Cardiac fibroblast (primary cell): ENCODE measurements around the gene SCAMP1.

Source experiments
- DNase-seq, 2 donors: peaks; one replicate each; pipeline versions ENCODE4 v3.0.0 to v3.0.0-alpha.2; 2010; ENCODE audit warnings: low read depth in 2 of 2
- H3K4me3 ChIP-seq, 2 donors: replicated peaks in 1 of 2; 1 replicate in 1 of 2; 2 replicates in 1 of 2; pipeline ENCODE4 v1.5.1; 2011; ENCODE audit warnings: low read depth in 2 of 2, low read length in 2 of 2, mild to moderate bottlenecking in 2 of 2, moderate library complexity in 1 of 2
- TF ChIP-seq, protein P1 (sequence below): IDR thresholded peaks from one replicate; pipeline ENCODE4 v1.5.1; 2011; ENCODE audit warnings: low read depth, mild to moderate bottlenecking, low read length, inconsistent platforms

The SCAMP1 gene

DNA sequence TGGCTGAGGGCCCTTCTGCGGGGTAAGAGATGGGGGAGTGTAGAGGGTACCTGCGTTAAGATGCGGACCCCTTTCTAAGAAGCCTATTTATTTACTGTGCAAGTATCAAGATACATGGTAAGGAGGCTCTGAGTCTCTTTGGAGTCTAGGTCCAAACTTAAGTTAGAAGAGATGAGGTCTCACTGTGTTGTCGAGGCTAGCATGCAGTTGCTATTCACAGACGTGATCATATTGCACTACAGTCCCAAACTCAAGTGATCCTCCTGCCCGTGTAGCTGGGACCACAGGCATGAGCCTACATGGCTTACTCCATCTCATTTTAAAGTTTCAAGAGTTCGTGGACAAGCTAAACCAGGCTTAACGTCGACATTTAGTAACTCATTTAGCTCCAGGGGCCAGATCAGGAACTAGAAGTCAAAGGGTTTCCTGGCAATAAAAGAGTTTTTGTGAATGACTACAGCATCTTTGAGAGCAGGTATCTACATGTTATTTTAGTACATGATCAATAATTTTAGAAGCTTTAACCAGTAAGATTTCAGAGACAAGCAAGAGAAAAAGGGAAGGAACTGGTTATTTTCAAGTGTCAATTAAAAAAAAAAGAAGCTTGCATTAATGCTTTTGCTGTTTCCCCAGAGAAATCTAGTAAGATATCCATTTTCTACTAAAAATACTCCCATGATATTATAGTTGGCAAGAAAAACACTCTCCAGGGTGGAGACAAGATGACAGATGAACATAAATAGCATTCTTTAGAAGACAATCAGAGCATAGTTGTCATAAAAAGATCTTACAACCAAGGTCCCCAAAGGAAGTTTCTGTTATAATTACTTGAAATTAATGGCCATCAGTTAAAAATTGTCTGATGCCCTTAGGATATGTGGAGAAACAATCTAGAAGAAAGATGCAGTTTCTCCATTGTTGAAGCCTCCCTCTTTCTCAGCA is 141.3 kb downstream of the SCAMP1 start:
- peak in 1 of 2 donors; percentile 75 for DNase-seq
- no peak overlapping the region for H3K4me3 ChIP-seq
- TF ChIP-seq, protein P1, sequence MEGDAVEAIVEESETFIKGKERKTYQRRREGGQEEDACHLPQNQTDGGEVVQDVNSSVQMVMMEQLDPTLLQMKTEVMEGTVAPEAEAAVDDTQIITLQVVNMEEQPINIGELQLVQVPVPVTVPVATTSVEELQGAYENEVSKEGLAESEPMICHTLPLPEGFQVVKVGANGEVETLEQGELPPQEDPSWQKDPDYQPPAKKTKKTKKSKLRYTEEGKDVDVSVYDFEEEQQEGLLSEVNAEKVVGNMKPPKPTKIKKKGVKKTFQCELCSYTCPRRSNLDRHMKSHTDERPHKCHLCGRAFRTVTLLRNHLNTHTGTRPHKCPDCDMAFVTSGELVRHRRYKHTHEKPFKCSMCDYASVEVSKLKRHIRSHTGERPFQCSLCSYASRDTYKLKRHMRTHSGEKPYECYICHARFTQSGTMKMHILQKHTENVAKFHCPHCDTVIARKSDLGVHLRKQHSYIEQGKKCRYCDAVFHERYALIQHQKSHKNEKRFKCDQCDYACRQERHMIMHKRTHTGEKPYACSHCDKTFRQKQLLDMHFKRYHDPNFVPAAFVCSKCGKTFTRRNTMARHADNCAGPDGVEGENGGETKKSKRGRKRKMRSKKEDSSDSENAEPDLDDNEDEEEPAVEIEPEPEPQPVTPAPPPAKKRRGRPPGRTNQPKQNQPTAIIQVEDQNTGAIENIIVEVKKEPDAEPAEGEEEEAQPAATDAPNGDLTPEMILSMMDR, result no peak

DNA sequence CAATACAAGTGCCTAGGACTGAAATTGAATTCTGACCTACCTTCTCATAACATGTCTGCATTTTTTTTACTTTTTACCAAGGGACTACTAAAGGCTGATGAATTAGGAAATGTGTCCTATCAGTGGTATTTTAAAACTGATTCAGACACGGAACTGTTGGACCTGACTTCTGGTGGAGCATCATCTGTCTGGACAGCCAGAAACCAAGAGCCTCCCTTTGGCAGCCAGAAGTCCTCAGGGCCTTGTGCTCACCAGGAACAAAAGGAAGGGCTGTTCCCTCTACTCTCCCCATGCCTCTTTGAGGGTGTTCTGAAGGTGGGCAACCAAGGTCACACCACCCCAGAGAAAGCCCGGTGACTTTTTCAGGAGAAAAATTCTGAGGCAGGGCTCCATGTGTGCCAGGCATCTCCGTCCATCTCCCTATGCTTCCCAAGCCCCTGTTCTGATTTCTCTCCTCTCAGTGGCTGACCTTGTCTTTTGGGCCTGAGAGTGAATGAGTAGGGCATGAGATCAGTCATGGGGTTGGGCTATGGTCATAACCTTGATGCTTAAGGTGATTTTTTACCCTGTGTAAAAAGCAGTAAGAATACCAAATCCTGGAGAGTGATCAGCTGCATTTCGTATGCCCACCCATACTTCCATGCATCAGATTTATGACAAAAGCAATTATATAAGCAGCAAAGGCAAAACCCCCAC is 143.7 kb downstream of the SCAMP1 start:
- no peak overlapping the region for H3K4me3 ChIP-seq
- TF ChIP-seq, protein P1, result no peak
- peak in 1 of 2 donors; percentile 48 for DNase-seq

DNA sequence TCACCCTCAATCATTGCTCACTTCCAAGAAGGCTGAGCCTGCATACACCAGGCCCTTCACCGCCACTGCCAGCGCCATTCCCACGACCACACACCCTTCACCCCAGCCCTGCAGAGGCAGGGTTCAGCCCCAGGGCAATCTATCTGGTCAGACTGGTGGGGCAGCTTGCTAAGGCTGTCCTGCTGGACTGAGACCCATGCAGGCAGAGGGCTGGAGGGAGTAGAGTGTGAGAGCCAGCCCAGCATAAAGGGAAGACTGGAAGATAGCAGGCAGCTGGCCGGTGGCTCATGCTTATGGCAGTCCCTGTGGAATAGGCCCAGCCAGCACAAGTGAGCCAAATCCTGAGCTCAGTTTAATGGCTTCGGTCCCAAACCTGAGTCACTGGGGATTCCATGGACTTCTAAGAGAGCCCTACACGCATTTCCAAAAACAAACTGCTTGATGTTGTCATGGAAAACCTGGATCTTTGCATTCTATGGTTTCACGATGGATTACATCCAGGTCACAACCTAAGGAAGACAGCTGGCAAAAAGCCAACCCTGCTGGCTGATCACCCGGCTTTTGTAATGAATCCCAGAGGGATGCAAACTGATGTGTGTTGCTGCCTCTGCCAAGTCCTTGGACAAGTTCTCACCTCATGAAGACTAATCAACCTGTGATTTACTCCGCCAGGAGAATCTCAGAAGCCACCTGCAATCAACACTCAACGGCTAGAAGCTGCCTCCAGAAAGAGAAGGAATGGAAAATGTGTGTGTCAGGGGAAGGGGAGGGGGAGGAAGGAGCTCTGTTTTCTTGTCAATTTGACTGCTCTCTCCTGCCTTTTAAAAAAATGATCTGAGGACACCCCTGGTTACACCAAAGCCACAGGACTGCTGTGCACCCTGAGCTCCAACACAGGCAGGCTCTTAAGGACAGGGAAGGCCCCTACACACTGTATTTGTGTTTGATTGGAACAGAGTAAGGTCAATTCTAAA is 144.6 kb downstream of the SCAMP1 start:
- peak; percentile 100 for DNase-seq
- peak overlapping the region in 1 of 2 donors; percentile 12 for H3K4me3 ChIP-seq
- TF ChIP-seq, protein P1, result no peak

DNA sequence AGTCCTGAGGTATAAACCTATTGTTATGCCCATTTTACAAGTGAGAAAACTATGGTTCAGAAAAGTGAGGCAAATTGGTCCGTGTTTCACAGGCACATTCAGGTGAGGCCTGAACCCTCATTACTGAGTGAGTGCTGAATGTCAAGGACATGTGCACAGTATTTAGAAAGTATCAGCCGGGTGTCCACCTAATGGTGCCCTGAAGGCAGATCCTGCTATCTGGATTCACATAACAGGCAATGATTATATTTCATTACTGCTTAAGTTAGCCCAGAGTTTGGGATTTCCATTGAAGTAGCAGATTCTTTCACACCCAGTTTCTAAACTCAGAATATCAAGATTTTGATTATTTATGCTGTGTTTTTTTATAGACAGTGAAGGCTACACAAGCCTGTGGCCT is 145.4 kb downstream of the SCAMP1 start:
- no peak for DNase-seq
- TF ChIP-seq, protein P1, result no peak
- peak overlapping the region in 1 of 2 donors; percentile 66 for H3K4me3 ChIP-seq

DNA sequence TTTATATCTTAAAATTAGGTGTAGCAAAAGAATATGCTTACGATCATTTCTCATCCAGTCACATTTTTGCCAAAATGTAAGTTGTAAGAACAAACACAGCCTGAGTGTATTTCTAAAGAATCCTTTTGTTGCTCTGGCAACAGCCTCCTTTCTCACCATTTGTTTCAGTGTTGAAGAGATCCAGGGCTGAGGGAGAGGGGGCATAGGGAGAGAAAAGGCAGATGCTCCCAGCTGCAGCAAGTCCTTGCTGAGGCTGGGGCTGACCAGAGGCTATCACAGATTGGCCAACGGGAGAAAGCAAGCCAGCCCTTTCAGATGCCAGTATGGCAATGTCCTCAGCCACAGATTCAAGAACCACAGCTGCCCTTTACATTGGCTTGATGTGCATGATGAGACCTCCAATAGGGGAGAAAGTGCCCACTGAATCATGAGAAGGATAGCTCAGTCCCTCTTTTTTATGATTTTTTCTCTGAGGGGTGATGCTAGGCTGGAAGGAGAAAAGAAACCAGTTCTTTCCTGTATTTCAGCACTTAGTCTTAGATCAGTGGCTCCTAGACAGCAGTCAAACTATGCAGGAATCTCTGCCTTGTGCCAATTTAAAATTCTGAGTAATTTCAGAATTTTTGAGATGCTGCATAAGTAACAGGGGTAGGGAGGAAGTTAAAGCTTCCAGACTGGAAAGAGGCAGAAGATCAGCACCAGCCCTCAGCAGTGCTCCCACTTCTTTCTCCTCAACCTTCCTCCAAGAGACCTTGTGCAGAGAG is 146.0 kb downstream of the SCAMP1 start:
- peak; percentile 52 to 57 for DNase-seq
- peak overlapping the region in 1 of 2 donors; percentile 66 for H3K4me3 ChIP-seq
- TF ChIP-seq, protein P1, result no peak
